GM19395 (cell line): ENCODE measurements around the gene PHOSPHO2.
"Not testable (repeated sequence)": the region's sequence is repeated elsewhere in the genome, so short reads cannot be mapped to it uniquely, and the experiment has no call there.

Source experiments
- ATAC-seq: cut with Tn5 transposase; IDR thresholded peaks from one replicate; pipeline ENCODE4 v1.9.1; 2021; ENCODE audit warnings: mild to moderate bottlenecking, moderate library complexity; ENCODE audit not compliant: unreplicated experiment

The PHOSPHO2 gene

DNA sequence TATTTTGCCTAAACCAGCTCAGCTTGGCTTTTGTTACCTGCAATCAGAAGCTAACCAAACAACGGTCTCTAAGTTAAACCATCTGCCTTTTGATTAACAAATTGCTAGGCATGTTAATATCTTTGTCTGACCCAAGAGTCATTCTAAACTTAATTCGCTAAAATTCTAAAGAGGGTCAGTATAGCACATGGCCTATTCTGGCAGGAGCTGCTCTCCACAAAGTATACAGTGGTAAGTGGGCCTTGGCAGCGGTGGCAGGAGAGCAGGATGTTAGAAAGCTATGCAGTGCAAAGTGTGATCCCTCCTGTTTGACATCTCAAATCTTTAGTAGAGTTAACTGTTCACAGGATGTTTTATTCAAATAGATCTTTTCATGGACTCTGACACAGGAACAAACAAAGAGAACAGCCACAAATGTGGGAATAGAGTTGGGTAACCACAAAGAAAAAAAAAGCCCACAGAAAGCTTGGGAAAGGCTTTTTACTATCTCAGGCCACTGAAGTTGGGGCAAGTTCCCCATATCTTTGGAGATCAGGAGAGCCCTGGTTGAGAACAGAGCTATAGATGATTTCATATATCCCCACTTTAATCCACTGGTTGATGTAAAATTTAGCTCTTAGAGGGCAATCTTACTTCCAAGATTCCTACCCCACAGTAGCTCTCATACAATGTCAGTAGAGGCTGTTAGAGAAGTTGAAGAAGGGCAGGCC lies 10.7 kb upstream of the PHOSPHO2 start:
- no peak for ATAC-seq

DNA sequence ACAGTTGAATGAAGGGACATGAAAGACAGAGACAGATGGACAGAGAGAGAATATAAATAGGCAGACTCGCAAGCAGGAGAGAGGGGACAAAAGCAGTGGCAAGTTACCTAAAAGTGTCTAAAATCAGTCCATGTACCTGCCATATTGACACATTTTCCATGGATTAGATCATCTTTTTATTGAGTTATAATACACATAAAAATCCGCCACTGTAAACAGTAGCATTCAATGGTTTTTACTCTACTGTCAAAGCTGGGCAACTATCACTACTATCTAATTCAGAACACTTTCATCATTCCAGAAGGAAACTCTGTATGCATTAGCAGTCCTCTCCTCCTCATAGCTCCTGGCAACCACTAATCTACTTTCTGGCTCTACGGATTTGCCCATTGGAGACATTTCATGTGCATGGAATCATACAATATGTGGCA lies 10.1 kb upstream of the PHOSPHO2 start:
- ATAC-seq = no peak

DNA sequence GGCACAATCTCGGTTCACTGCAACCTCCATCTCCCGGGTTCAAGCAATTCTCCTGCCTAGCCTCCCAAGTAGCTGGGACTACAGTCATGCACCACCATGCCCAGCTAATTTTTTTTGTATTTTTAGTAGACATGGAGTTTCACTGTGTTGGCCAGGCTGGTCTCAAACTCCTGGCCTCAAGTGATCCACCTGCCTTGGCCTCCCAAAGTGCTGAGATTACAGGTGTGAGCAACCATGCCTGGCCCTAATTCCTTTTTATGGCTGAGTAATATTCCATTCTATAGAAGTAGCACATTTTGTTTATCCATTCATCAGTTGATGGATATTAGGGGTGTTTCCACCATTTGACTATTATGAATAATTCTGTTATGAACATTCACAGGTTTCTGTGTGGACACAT lies 9.6 kb upstream of the PHOSPHO2 start:
- not testable (repeated sequence) for ATAC-seq

DNA sequence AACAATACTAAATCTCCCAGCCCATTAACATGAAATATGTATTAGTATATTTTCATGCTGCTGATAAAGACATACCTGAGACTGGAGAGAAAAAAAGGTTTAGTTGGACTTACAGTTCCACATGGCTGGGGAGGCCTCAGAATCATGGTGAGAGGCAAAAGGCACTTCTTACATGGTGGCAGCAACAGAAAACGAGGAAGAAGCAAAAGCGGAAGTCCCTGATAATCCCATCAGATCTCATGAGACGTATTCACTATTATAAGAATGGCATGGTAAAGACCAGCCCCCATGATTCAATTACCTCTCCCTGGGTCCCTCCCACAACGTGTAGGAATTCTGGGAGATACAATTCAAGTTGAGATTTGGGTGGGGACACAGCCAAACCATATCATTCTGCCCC lies 7.4 kb upstream of the PHOSPHO2 start:
- ATAC-seq = not testable (repeated sequence)

DNA sequence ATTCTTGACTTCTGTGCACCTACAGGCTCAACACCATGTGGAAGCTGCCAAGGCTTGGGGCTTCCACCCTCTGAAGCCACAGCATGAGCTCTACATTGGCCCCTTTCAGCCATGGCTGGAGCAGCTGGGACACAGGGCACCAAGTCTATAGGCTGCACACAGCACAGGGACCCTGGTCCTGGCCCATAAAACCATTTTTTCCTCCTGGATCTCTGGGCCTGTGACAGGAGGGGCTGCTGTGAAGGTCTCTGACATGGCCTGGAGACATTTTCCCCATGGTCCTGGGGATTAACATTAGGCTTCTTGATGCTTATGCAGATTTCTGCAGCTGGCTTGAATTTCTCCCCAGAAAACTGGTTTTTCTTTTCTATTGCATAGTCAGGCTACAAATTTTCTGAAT lies 6.3 kb upstream of the PHOSPHO2 start:
- not testable (repeated sequence) for ATAC-seq

DNA sequence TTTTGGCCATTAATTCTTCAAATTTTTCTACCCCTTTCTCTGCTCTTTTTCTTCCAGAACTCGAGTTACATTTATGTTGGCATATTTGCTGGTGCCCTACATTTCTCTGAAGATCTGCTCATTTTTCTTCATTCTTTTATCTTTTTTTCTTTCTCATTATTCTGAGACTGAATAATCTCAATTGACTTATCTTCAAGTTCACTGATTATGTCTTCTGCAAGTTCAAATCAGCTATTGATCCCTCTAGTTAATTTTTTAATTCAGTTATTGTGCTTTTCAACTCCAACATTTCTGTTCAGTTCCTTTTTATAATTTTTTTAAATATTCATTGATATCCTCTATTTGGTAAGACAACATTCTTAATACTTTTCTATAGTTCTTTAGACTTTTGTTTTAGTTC lies 3.3 kb upstream of the PHOSPHO2 start:
- no peak for ATAC-seq

DNA sequence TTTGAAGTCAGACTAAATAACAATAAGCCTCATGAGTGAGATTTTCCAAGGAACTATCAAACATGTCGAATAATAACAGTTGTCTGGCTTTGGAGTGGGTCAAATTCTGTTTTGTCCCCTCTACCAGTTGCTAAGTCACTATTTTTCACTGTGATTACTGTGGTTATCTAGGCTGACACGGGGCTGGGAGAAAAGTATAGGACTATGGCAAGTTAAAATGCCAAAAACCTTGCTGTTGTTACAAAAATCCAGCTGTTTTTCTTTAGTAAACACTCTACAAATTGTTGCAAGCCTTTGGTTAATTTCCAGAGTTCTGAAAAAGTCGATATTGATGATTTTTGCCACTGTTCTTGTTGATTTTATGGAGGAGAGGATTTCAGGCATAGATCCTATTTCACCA lies 1.6 kb upstream of the PHOSPHO2 start:
- no peak for ATAC-seq

DNA sequence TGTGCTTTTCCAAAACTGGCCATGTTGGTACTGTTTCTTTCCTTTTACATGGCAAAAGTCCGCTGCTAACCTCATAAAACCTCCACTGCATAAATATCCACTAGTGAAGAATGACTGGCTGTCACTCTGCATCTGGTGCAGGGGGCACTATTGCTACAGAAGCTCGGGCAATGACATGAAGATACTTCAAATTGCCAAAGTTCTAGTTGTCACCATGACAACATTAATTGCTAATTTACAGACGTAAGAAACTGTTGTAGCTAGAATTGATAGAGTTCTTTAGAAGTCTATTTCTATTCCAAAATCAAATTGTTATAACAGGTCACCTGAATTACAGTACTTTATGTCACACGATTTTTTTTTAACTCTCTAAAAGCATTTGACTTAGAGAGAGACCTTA lies 909 bp upstream of the PHOSPHO2 start:
- no peak for ATAC-seq

DNA sequence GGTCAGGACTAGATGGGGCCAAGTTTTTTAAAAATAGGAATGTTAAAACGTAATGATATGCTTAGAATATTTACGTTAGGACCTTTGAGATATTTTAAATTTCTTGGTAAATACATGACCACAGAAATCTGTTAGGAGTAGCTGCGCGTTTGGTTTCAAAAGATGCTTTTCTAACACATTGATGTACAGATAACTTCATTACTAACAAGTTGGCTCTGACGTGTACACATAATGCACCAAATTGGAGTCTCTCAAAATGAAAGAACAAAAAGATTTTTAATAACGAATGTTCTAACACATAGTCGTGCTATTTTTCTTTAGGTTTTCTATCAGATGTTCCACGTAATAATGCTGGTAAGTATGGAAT lies 608 bp downstream of the PHOSPHO2 start:
- no peak for ATAC-seq

DNA sequence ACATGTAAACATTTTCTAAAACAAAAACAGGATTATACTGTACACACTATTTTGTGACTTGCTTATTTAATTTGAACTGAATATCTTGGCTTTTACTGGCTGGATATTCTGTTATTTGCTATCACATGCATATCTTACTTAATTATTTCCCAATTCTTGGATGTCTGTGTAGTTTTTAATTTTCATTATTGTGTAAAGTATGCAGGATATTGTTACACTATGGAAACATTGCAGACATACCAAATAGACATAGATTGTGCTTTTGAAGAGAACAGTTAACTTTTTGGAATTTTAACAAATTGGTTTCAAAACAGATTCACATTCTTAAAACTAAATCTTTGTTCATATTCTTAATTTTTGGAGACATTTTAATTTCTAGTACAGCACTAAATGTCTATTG lies 2.1 kb downstream of the PHOSPHO2 start:
- ATAC-seq = no peak

DNA sequence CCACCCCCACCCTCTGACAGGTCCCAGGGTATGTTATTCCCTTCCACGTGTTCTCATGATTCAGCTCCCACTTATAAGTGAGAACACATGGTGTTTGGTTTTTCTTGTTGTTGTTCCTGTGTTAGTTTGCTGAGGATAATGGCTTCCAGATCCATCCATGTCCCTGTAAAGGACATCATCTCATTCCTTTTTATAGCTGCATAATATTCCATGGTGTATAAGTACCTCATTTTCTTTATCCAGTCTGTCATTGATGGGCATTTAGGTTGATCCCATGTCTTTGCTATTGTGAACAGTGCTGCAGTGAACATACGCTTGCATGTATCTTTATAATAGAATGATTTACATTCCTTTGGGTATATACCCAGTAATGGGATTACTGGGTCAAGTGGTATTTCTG lies 4.9 kb downstream of the PHOSPHO2 start:
- ATAC-seq = not testable (repeated sequence)

DNA sequence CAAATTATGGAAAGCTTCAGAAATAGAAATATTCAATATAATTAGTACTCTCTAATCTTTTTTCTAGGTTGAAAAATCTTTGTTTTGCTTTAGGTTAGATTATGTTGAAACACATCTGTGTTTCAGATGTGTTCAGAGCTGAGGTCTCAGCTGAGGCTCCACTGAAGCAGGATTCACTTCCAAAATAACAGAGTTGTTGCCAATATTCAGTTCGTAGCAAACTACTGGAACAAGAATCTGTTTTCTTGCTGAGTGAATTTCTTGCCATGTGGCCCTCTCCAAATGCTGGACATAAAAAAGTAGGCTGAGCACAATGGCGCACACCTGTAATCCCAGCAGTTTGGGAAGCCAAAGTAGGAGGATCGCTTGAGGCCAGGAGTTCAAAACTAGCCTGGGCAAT lies 8.7 kb downstream of the PHOSPHO2 start:
- no peak for ATAC-seq

DNA sequence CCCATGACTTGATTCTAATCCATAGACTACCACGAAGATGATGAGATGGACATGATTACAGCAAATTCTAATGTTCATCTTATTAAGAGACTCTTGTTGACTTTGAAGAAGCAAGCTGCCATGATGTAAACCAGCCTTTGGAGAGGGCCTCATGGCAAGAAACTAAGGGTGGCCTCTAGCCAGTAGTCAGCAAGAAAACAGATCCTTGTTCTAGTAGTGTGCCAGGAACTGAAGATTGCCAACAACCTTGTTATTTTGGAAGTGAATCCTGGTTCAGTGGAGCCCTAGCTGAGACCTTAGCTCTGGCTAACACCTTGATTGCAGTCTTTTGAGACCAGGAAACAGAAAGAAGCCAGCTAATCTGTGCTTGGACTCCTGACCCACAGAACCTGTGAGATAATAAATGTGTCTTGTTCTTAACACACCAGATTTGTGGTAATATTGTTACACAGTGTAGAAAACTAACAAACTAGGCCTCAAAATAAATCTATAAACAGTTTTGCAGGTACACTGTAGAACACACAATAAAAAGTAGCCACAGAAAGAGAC lies 10.0 kb downstream of the PHOSPHO2 start:
- no peak for ATAC-seq

DNA sequence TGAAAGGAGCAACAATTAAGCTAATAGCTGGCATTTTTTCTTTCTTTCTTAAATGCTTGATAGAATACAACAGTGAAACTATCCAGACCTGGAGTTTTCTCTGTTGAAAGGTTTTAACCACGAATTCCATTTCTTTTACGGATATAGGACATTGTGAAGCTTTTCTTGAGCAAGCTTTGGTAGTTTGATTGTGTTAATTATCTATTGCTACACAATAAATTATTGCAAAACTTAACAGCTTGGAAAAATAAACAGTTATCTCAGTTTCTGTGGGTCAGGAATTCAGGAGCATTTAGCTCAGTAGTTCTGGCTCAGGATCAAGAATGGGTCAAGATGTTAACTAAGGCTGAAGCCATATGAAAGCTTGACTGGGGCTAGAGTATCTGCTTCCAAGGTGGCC lies 11.7 kb downstream of the PHOSPHO2 start:
- no peak for ATAC-seq

DNA sequence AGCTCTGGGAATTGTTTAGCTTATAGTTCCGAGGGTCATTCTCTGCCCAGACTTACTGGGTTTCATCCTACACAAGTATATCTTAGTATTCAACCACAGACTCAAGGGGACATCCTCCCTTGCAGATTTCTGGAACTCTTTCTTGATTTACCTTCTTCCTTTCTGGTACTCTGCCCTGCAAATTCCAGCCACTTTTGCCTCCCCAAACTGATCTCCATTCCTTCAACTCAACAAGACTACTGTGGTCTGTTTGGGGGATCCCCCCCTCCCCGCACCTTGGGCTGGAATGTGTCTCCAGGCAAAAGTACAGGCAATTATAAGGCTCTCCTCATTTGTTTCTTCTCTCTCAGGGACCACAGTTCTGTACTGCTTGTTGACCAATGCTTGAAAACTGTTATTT lies 13.4 kb downstream of the PHOSPHO2 start:
- ATAC-seq = no peak

DNA sequence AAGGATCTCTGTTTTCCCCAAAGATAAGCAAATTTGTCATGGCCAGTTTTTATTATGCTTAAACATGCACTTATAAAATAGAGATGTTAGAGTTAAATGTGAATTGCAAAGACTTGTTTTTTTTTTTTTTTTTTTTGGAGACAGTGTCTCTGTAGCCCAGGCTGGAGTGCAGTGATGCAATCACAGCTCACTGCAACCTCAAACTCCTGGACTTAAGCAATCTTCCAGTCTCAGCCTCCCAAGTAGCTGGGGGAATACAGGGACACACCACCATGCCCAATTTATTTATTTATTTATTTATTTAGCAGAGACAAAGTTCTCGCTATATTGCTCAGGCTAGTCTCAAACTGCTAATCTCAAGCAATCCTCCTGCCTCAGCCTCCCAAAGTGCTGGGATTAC lies 15.1 kb downstream of the PHOSPHO2 start:
- no peak for ATAC-seq

DNA sequence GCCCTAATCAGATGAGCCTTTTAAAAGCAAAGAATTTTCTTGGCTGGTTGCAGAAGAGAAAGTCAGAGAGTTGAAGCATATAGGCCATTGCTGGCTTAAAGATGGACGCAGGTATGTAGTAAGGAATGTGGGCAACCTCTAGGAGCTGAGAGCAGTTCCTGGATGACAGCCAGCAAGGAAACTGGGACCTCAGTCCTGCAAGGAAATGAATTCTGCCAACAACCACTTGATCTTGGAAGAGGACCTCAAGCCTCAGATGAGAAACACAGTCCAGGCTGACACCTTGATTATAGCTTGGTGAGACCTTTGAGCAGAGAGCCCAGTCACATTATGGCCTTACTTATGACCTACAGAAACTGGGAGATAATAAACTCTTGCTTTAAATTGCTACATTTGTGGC lies 15.7 kb downstream of the PHOSPHO2 start:
- no peak for ATAC-seq

DNA sequence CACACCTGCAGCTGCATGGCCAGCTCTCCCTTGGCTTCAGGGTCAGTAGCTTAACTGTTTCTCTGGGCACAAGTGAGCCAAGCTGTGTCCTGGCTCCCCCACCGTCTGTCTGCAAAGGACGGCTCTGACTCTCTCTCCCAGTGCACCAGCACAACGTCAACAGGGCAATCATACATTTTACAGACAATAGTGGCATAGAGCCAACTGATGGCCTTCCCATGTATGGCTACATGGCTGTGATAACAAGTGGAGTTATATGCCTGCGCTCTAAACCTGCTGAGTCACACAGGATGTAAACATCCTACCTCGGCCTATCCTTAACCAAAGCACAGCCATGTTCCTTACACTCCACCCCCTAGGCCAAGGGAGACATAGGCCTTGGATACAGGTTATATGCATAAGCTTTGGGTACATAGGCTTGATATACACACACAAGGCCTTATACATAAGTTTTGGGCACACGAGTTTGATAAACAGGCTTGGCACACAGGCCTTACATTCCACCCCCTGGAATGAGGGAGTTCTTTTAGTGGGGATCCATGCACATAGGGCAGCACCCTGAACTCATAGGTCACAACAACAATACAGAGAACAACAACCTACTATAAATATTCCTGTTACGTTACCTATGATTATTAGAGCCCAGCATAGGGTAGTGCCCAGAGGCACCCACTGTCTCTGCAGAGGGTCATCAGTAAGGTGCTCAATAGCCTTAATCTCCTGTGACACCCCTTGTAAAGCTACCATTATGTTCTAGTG lies 17.7 kb downstream of the PHOSPHO2 start:
- ATAC-seq = no peak

DNA sequence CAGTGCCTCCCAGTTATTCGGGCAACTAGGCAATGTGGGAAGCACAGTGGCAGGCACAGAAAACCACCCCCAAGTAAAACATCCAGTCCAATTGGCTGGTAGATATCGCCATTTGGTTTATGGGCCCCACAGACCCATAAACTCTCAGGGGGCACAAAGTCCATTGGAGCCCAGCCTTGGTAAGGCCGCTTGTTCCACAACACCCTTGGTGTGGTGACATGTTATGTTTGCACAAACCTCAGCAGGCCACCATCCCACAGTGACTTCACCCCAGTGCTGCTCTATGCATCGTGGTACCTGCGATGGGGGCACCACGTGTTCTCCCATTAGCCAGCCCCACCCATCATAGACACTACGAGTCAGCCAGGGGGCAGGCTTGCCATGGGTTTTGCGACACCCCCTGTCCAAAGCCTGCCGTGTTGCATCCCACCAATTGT lies 18.5 kb downstream of the PHOSPHO2 start:
- ATAC-seq = no peak

DNA sequence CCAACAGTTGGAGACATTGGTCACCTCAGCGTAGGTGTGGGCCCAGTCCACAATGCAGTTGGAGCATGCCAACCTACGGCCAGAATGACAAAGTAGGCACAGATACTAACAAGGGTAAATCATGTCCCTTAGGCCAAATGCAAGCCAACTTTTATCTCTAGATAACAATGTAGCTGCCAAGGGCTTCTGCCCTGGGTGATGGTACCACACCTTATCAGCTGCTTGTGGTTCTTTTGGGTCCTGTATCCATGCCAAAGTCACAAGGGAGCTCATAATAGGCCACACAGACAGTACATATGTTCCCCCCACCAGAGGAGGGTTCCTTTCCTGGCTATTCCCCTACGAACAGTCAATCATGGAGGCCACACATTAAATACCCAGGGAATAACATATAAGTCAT lies 19.1 kb downstream of the PHOSPHO2 start:
- ATAC-seq = no peak

DNA sequence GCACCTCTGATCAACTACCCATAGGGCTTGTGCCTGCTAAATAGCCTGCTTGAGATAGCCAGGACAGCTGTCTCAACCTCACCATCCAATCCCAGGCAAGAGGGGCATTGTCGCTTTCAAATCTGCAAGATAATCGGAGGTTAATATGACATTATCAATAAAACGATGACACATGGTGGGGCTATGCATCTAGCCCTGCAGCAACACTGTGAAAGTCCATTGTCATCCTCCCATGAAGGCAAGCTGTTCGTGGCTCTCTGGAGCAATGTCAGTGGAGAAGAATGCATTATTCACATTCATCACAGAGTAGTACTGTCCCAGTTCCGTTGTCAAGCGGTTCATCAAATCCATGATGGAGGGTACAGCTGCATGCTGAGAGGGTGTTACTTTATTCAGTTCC lies 20.4 kb downstream of the PHOSPHO2 start:
- no peak for ATAC-seq
